HepG2 (cell line): Measurements from ENCODE around the gene HOXD12. TPM values are rescaled to one million over a fixed set of nuclear protein-coding genes. Genes with fewer than 3 reads are reported as not detected.

ENCODE experiments used
- ATAC-seq: fragments of 200-7000 bp; cut with Tn5 transposase; 3 replicates; pipeline ENCODE4 v1.9.1; 2020; ENCODE audit warnings: mild to moderate bottlenecking, moderate library complexity
- BruUV-seq: library from RNA; stranded (reverse); fragments of 400-500 nt; replicated peaks from 2 replicates; lab custom pipeline; 2021; lab: Mats Ljungman, UMichigan
- CTCF ChIA-PET: fragments of 300-600 bp; formaldehyde crosslinking; extraction: SDS; loops from one replicate; lab custom pipeline; 2021; ENCODE audit warnings: low total read pairs, inconsistent platforms, low intra/inter-chr PET ratio; lab: Yijun Ruan, JAX
- POLR2A ChIA-PET: fragments of 350-600 bp; sonication (Branson Sonifier 250); formaldehyde crosslinking; loops from one replicate; lab custom pipeline; 2020; ENCODE audit warnings: antibody characterized with exemption, inconsistent platforms; lab: Yijun Ruan, JAX
- DNase-seq: peaks from one replicate; pipeline ENCODE4 v3.0.0-alpha.2; 2015; ENCODE audit warnings: low spot score
- FAIRE-seq: peaks from 3 replicates; lab custom pipeline; 2011; peaks lifted over from hg19 to GRCh38; lab: Jason Lieb, UNC
- H2AFZ ChIP-seq: one replicate; pipeline ENCODE4 v1.6.1; 2011; ENCODE audit warnings: low read length, inconsistent platforms
- H3K27ac ChIP-seq: fragments of 300-600 bp; 3 replicates; pipeline ENCODE4 v1.8.0; 2011; ENCODE audit warnings: mixed run types, mild to moderate bottlenecking, mixed read lengths, low read length, inconsistent platforms; ENCODE audit not compliant: insufficient read depth; ENCODE audit errors: extremely low read length
- H3K27me3 ChIP-seq, 2 experiments: fragments of 200-600 bp in 1 of 2; 2 replicates in 1 of 2; 3 replicates in 1 of 2; pipeline versions ENCODE4 v1.6.0 to v1.8.0; 2011; ENCODE audit warnings: low read length in 2 of 2, mild to moderate bottlenecking in 2 of 2, moderate library complexity in 2 of 2, inconsistent platforms in 1 of 2; ENCODE audit not compliant: insufficient read depth in 2 of 2, control insufficient read depth in 1 of 2
- H3K36me3 ChIP-seq, 2 experiments: fragments of 200-600 bp in 1 of 2; replicated peaks in 1 of 2; 2 replicates in 1 of 2; 3 replicates in 1 of 2; pipeline versions ENCODE4 v1.5.1 to v1.8.0; 2011; ENCODE audit warnings: low read length in 2 of 2, inconsistent platforms in 1 of 2; ENCODE audit not compliant: insufficient read depth in 2 of 2, control insufficient read depth in 1 of 2
- H3K4me1 ChIP-seq: 2 replicates; pipeline ENCODE4 v1.5.1; 2012; ENCODE audit warnings: low read length, inconsistent platforms; ENCODE audit not compliant: insufficient read depth
- H3K4me2 ChIP-seq: 2 replicates; pipeline ENCODE4 v1.6.0; 2011; ENCODE audit warnings: low read depth, low read length, inconsistent platforms
- H3K4me3 ChIP-seq, 3 experiments: fragments of 200-600 bp in 1 of 3; sonication (generic), shearing (Covaris generic) in 1 of 3; replicated peaks in 1 of 3; 2 replicates each; pipeline ENCODE4 v1.5.1; 2011 to 2016; ENCODE audit warnings: low read length in 3 of 3, inconsistent platforms in 2 of 3, low read depth in 2 of 3, mild to moderate bottlenecking in 2 of 3, control low read depth in 1 of 3, mixed read lengths in 1 of 3; ENCODE audit not compliant: insufficient read depth in 1 of 3
- H3K79me2 ChIP-seq: one replicate; pipeline ENCODE4 v1.6.1; 2011; ENCODE audit warnings: low read length, inconsistent platforms; ENCODE audit not compliant: insufficient read depth
- H3K9ac ChIP-seq: 2 replicates; pipeline ENCODE4 v1.6.0; 2011; ENCODE audit warnings: mild to moderate bottlenecking, low read depth, low read length, inconsistent platforms; ENCODE audit not compliant: insufficient read depth
- H3K9me3 ChIP-seq: 2 replicates; pipeline ENCODE4 v1.5.1; 2012; ENCODE audit warnings: mild to moderate bottlenecking, low read length
- H4K20me1 ChIP-seq: 2 replicates; pipeline ENCODE4 v1.6.0; 2011; ENCODE audit warnings: inconsistent platforms, mild to moderate bottlenecking, low read length, moderate library complexity; ENCODE audit not compliant: insufficient read depth
- MTF2 ChIP-seq: sonication (generic); formaldehyde crosslinking; IDR thresholded peaks from 2 replicates; pipeline ENCODE4 v1.5.0; 2020; ENCODE audit warnings: missing genetic modification reagents, borderline replicate concordance
- NR2F1 ChIP-seq, 2 experiments: fragments of 450-650 bp in 1 of 2; formaldehyde crosslinking in 1 of 2; IDR thresholded peaks; 2 replicates each; pipeline versions ENCODE4 v1.5.0 to v1.6.1; 2016 to 2020; ENCODE audit warnings: mild to moderate bottlenecking in 1 of 2, missing compliant biosample characterization in 1 of 2, missing genetic modification reagents in 1 of 2, moderate library complexity in 1 of 2
- RAD21 ChIP-seq: fragments of 450-650 bp; formaldehyde crosslinking; IDR thresholded peaks from 2 replicates; pipeline ENCODE4 v1.5.0; 2020; ENCODE audit warnings: mild to moderate bottlenecking
- SAP130 ChIP-seq: IDR thresholded peaks from 2 replicates; pipeline ENCODE4 v1.6.1; 2016; ENCODE audit warnings: low read depth
- TEAD2 ChIP-seq: sonication (generic); formaldehyde crosslinking; IDR thresholded peaks from 2 replicates; pipeline ENCODE4 v1.9.0; 2021; ENCODE audit warnings: missing genetic modification reagents
- WGBS: methylation state at CpG from one replicate; pipeline ENCODE4 v1.1.6; 2017; ENCODE audit warnings: low lambda C conversion rate; 5-methylcytosine and 5-hydroxymethylcytosine counted together
- in situ Hi-C: cut with HindIII; loops from 2 replicates; pipeline ENCODE4 v1.10.0; 2017; ENCODE audit warnings: low pct_unique_long_range_greater_than_20kb; ENCODE audit not compliant: extremely low pct_ligation_motif_present
- intact Hi-C: fragments of 100-400 bp; cut with micrococcal nuclease; formaldehyde crosslinking; loops from one replicate; pipeline ENCODE4 v1.10.0; 2022; ENCODE audit not compliant: unreplicated experiment
- polyA plus RNA-seq, 8 experiments: library from polyadenylated mRNA; depleted of rRNA in 3 of 8; stranded (reverse) in 7 of 8; unstranded in 1 of 8; fragments of >200 nt; fragmentation: Illumina TruSeq in 4 of 8; extraction: Trizol in 4 of 8; gene quantifications; 2 replicates each; pipeline versions ENCODE4 v1.2.1 to v1.2.3, GENCODE V29; 2011 to 2016; ENCODE audit warnings: low read depth in 4 of 8, missing spikeins in 1 of 8, mixed read lengths in 1 of 8; ENCODE audit not compliant: insufficient read depth in 1 of 8
- total RNA-seq, 5 experiments: library from RNA; depleted of rRNA; stranded (reverse); fragments of >200 nt; fragmentation: Illumina TruSeq; extraction: Trizol; gene quantifications; 2 replicates each; pipeline ENCODE4 v1.2.3, GENCODE V29; 2016; ENCODE audit warnings: low read depth in 1 of 5
- TF ChIP-seq, protein P1 (sequence below): sonication (generic); formaldehyde crosslinking; IDR thresholded peaks from 2 replicates; pipeline ENCODE4 v1.8.0; 2022; ENCODE audit warnings: mild to moderate bottlenecking, missing genetic modification reagents
- TF ChIP-seq, protein P2 (sequence below): sonication (generic); formaldehyde crosslinking; IDR thresholded peaks from 2 replicates; pipeline ENCODE4 v1.5.1; 2020; ENCODE audit warnings: mild to moderate bottlenecking, missing genetic modification reagents, borderline replicate concordance

Gene HOXD12
- total and polyA plus RNA-seq, 2 of the 13 experiments (the other 11 are each of a cell fraction or from before 2014, with no cell fraction given): not detected

DNA sequence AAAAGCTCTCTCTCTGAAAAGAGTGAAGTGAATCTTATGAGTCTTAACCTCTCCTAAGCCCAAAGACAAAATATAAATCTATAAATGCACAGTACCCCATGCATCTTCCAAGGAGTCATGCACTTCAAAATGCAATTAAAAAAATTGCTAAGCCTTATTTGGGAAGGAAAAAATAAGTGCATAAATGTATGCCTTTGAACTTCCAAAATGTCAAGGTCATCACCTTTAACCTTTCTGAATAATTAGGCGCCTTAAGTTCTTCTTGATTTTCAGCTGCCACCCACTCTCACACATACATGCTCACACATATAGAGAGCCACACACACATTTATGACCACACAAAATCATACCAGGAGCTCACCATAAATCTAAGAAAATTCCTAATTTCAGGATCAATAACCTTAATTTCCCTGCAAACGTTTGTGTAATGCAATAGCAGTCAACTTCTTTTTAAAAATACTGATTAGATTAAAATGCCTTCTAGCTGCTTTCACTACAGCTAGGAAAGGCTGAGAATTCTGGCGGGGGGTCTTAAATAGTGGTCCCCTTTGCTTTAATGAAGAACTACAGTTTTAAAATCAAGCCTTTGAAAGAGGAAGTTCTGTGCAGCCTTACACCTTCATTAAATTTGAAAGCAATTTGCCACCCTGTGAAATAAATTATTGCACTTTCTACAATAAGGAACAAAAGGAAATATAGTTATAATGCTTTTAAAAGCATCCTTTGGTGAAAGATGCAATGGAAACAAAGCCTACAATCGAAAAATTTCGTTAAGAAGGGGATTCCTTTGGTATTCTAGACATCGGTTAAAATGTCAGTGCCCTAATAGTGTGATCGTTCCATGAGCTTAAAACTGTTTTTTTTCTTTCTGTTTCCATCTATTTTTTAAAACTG lies 11.1 kb downstream of the HOXD12 start:
- ChIA-PET POLR2A (no interaction called here), CTCF (no interaction called here)
- FAIRE-seq: no peak
- in situ Hi-C loops: no loop called here
- H3K9me3 ChIP-seq: no peaks in the 10 kb centered on the region
- 0 out of 4 replicates have a peak, but pooled peaks of 1 of the 2 experiments have one; percentile 49 for TF ChIP-seq NR2F1 (CRISPR knock-in tag; IDR thresholded peaks at IDR 0.05)
- no peak for TF ChIP-seq TEAD2
- TF ChIP-seq, all 625 proteins: peak for 1
- H3K4me2 ChIP-seq: no peak overlapping the region
- no TSS peak for BruUV-seq
- no peak overlapping the region for H3K9ac ChIP-seq
- H3K4me1 ChIP-seq: peaks cover 14% of the 10 kb centered on the region
- no peaks in the 10 kb centered on the region for H3K36me3 ChIP-seq
- ATAC-seq (no peak), DNase-seq (no peak)
- 39% methylated on average over 7 of the region's 7 CpGs for WGBS
- H4K20me1 ChIP-seq: no peaks in the 10 kb centered on the region
- no peak overlapping the region for H3K4me3 ChIP-seq
- intact Hi-C loops: loop anchor here (5.0 kb wide), 2 partner anchors 527 to 1037 kb away; no protein-coding TSS in a partner anchor
- H3K27ac ChIP-seq: no peak overlapping the region
- H2AFZ ChIP-seq: no peak overlapping the region
- H3K27me3 ChIP-seq: peaks cover 20 to 88% of the 10 kb centered on the region in 2 experiments
- no peaks in the 10 kb centered on the region for H3K79me2 ChIP-seq

DNA sequence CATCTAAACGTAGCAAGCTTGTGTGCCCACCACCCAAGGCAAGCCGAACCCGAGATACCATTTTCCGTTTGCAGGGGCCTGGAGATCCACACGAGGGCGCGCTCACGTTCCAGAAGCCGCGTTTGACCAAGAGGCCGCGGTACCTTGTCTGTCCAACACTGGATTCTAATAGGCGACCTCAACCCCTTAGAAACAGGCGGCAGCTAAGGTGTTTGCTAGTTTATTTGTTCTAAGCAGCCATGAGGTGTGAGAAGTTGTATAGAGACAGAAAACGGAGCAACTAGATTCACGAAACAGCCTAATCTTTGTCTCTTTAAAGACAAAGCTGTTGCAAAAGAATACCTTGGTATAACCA lies 11.7 kb downstream of the HOXD12 start:
- H2AFZ ChIP-seq: no peak overlapping the region
- no peaks in the 10 kb centered on the region for H4K20me1 ChIP-seq
- H3K9me3 ChIP-seq: no peaks in the 10 kb centered on the region
- peak; percentile 62 for ATAC-seq
- H3K4me2 ChIP-seq: no peak overlapping the region
- H3K4me3 ChIP-seq: no peak overlapping the region
- H3K79me2 ChIP-seq: no peaks in the 10 kb centered on the region
- H3K9ac ChIP-seq: no peak overlapping the region
- CTCF ChIA-PET: no interaction called here
- peaks cover 14 to 88% of the 10 kb centered on the region in 2 experiments; a peak in 4 of 5 replicates for H3K27me3 ChIP-seq
- FAIRE-seq: peak; percentile 81
- no peak overlapping the region for H3K27ac ChIP-seq
- no peaks in the 10 kb centered on the region for H3K36me3 ChIP-seq
- BruUV-seq: no TSS peak
- in situ Hi-C loops: no loop called here
- DNase-seq: peak; percentile 50
- WGBS: 3% methylated on average over 16 of the region's 16 CpGs
- intact Hi-C loops: loop anchor here (5.0 kb wide), 2 partner anchors 526 to 1036 kb away; no protein-coding TSS in a partner anchor
- peaks cover 14% of the 10 kb centered on the region for H3K4me1 ChIP-seq
- POLR2A ChIA-PET: no interaction called here
- peak; percentile 32; the same call in 1 of the 2 replicates for TF ChIP-seq RAD21 (CRISPR knock-in tag)
- TF ChIP-seq SAP130 (CRISPR knock-in tag): 0 out of 2 replicates have a peak, but pooled peaks have one; percentile 13
- TF ChIP-seq, protein P1, sequence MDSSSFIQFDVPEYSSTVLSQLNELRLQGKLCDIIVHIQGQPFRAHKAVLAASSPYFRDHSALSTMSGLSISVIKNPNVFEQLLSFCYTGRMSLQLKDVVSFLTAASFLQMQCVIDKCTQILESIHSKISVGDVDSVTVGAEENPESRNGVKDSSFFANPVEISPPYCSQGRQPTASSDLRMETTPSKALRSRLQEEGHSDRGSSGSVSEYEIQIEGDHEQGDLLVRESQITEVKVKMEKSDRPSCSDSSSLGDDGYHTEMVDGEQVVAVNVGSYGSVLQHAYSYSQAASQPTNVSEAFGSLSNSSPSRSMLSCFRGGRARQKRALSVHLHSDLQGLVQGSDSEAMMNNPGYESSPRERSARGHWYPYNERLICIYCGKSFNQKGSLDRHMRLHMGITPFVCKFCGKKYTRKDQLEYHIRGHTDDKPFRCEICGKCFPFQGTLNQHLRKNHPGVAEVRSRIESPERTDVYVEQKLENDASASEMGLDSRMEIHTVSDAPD (CRISPR knock-in tag): no peak
- TF ChIP-seq, protein P2, sequence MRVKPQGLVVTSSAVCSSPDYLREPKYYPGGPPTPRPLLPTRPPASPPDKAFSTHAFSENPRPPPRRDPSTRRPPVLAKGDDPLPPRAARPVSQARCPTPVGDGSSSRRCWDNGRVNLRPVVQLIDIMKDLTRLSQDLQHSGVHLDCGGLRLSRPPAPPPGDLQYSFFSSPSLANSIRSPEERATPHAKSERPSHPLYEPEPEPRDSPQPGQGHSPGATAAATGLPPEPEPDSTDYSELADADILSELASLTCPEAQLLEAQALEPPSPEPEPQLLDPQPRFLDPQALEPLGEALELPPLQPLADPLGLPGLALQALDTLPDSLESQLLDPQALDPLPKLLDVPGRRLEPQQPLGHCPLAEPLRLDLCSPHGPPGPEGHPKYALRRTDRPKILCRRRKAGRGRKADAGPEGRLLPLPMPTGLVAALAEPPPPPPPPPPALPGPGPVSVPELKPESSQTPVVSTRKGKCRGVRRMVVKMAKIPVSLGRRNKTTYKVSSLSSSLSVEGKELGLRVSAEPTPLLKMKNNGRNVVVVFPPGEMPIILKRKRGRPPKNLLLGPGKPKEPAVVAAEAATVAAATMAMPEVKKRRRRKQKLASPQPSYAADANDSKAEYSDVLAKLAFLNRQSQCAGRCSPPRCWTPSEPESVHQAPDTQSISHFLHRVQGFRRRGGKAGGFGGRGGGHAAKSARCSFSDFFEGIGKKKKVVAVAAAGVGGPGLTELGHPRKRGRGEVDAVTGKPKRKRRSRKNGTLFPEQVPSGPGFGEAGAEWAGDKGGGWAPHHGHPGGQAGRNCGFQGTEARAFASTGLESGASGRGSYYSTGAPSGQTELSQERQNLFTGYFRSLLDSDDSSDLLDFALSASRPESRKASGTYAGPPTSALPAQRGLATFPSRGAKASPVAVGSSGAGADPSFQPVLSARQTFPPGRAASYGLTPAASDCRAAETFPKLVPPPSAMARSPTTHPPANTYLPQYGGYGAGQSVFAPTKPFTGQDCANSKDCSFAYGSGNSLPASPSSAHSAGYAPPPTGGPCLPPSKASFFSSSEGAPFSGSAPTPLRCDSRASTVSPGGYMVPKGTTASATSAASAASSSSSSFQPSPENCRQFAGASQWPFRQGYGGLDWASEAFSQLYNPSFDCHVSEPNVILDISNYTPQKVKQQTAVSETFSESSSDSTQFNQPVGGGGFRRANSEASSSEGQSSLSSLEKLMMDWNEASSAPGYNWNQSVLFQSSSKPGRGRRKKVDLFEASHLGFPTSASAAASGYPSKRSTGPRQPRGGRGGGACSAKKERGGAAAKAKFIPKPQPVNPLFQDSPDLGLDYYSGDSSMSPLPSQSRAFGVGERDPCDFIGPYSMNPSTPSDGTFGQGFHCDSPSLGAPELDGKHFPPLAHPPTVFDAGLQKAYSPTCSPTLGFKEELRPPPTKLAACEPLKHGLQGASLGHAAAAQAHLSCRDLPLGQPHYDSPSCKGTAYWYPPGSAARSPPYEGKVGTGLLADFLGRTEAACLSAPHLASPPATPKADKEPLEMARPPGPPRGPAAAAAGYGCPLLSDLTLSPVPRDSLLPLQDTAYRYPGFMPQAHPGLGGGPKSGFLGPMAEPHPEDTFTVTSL (CRISPR knock-in tag): no peak
- TF ChIP-seq MTF2 (CRISPR knock-in tag): 0 out of 2 replicates have a peak, but pooled peaks have one; percentile 52
